Fibroblast of villous mesenchyme (primary cell): ENCODE data around the gene EVX2. TPM values are rescaled to one million over a fixed set of nuclear protein-coding genes. Genes with fewer than 3 reads are reported as not detected.
A peak's percentile ranks its signal among the peaks of the same experiment; 100 is the strongest.

ENCODE experiments used
- DNase-seq: peaks from one replicate; pipeline ENCODE4 v3.0.0-alpha.2; 2010; ENCODE audit warnings: low read depth
- H3K4me3 ChIP-seq: 2 replicates; pipeline ENCODE4 v1.5.1; 2011; ENCODE audit warnings: low read depth, mild to moderate bottlenecking, low read length
- CTCF ChIP-seq: IDR thresholded peaks from 2 replicates; pipeline ENCODE4 v1.5.1; 2012; ENCODE audit warnings: low read depth, mild to moderate bottlenecking, low read length; ENCODE audit not compliant: insufficient read depth
- total RNA-seq: library from RNA; depleted of rRNA; stranded (reverse); fragments of >200 nt; gene quantifications from 2 replicates; pipeline ENCODE4 v1.2.3, GENCODE V29; 2012

EVX2 gene
- total RNA-seq, 1 donor, result not detected

GRCh38 chr2:176088937-176089842 is 5.4 kb upstream of the EVX2 start:
- no peak overlapping the region for H3K4me3 ChIP-seq
- DNase-seq, result no peak
- no peak for TF ChIP-seq CTCF

- DNase-seq, result peak; percentile 41
- TF ChIP-seq CTCF, result peak; percentile 80
- peak overlapping the region; percentile 39 for H3K4me3 ChIP-seq
Measured at GRCh38 chr2:176088048-176088936, 4.5 kb upstream of the EVX2 start.

GRCh38 chr2:176087330-176088047 is 3.7 kb upstream of the EVX2 start:
- no peak for TF ChIP-seq CTCF
- H3K4me3 ChIP-seq, result no peak overlapping the region
- DNase-seq, result no peak

- DNase-seq, result peak; percentile 47
- TF ChIP-seq CTCF, result peak; percentile 46
- no peak overlapping the region for H3K4me3 ChIP-seq
Measured at GRCh38 chr2:176085861-176086771, 2.4 kb upstream of the EVX2 start.

GRCh38 chr2:176085120-176085788 is 1.5 kb upstream of the EVX2 start:
- no peak for TF ChIP-seq CTCF
- DNase-seq, result no peak
- H3K4me3 ChIP-seq, result no peak overlapping the region
